Hepatocyte (in vitro differentiated cells): ENCODE measurements around the gene HIP1R. TPM values are rescaled to one million over a fixed set of nuclear protein-coding genes. Genes with fewer than 3 reads are reported as not detected.

Experiments
- DNase-seq: peaks from one replicate; pipeline ENCODE4 v3.0.0-alpha.2; 2016; ENCODE audit warnings: low spot score
- H2AFZ ChIP-seq: fragments of 200-600 bp; sonication (generic); 2 replicates; pipeline ENCODE4 v1.6.0; 2016; ENCODE audit warnings: antibody characterized with exemption, mild to moderate bottlenecking
- H3K27ac ChIP-seq: fragments of 200-600 bp; sonication (generic); 2 replicates; pipeline ENCODE4 v1.5.1; 2016; ENCODE audit warnings: mild to moderate bottlenecking
- H3K27me3 ChIP-seq: fragments of 200-600 bp; sonication (generic); 2 replicates; pipeline ENCODE4 v1.6.1; 2016
- H3K36me3 ChIP-seq: fragments of 200-600 bp; sonication (generic); replicated peaks from 2 replicates; pipeline ENCODE4 v1.5.1; 2016; ENCODE audit warnings: low read depth; ENCODE audit not compliant: insufficient read depth
- H3K4me1 ChIP-seq: fragments of 200-600 bp; sonication (generic); 2 replicates; pipeline ENCODE4 v1.5.1; 2016; ENCODE audit warnings: mild to moderate bottlenecking, moderate library complexity; ENCODE audit not compliant: insufficient read depth
- H3K4me2 ChIP-seq: fragments of 200-600 bp; sonication (generic); 2 replicates; pipeline ENCODE4 v1.6.0; 2016
- H3K4me3 ChIP-seq: fragments of 200-600 bp; sonication (generic); 2 replicates; pipeline ENCODE4 v1.5.1; 2016; ENCODE audit warnings: mild to moderate bottlenecking
- H3K79me2 ChIP-seq: fragments of 200-600 bp; sonication (generic); 2 replicates; pipeline ENCODE4 v1.6.0; 2017; ENCODE audit warnings: mild to moderate bottlenecking
- H3K9me2 ChIP-seq: fragments of 200-600 bp; sonication (generic); replicated peaks from 2 replicates; pipeline ENCODE4 v1.6.0; 2017; ENCODE audit warnings: mild to moderate bottlenecking; ENCODE audit not compliant: insufficient read depth
- H3K9me3 ChIP-seq: fragments of 200-600 bp; sonication (generic); 2 replicates; pipeline ENCODE4 v1.5.1; 2016; ENCODE audit warnings: low read depth, mild to moderate bottlenecking
- H4K20me1 ChIP-seq: fragments of 200-600 bp; sonication (generic); 2 replicates; pipeline ENCODE4 v1.6.0; 2016; ENCODE audit warnings: mild to moderate bottlenecking; ENCODE audit not compliant: insufficient read depth, poor library complexity, severe bottlenecking
- CTCF ChIP-seq: fragments of 200-600 bp; sonication (generic); IDR thresholded peaks from 2 replicates; pipeline ENCODE4 v1.5.1; 2016; ENCODE audit warnings: antibody characterized with exemption, mild to moderate bottlenecking; ENCODE audit not compliant: poor library complexity
- EZH2 ChIP-seq: fragments of 200-600 bp; sonication (generic); IDR thresholded peaks from 2 replicates; pipeline ENCODE4 v1.6.1; 2016; ENCODE audit warnings: antibody characterized with exemption, mild to moderate bottlenecking, borderline replicate concordance
- EZH2phosphoT487 ChIP-seq: fragments of 200-600 bp; sonication (generic); IDR thresholded peaks from one replicate; pipeline ENCODE4 v1.6.1; 2018; ENCODE audit warnings: antibody characterized with exemption, mild to moderate bottlenecking, low read depth, moderate library complexity; ENCODE audit not compliant: unreplicated experiment, severe bottlenecking
- WGBS: methylation state at CpG from one replicate; pipeline ENCODE4 v1.1.6; 2016; ENCODE audit warnings: low lambda C conversion rate; ENCODE audit errors: missing lambda C conversion rate; 5-methylcytosine and 5-hydroxymethylcytosine counted together
- polyA plus RNA-seq: library from polyadenylated mRNA; unstranded; fragments of >200 nt; fragmentation: Nextera tagmentation; extraction: Ambion mirVana; gene quantifications from 2 replicates; pipeline ENCODE4 v1.2.1, GENCODE V29; 2016
- total RNA-seq: library from RNA; depleted of rRNA; stranded (reverse); fragments of >200 nt; gene quantifications from 2 replicates; pipeline ENCODE4 v1.2.3, GENCODE V29; 2014

Gene HIP1R
- total and polyA plus RNA-seq, 2 experiments from 2014 or later, result 31.8 to 44.3 TPM

- no peaks in the 10 kb centered on the region for H3K27me3 ChIP-seq
- H3K9me3 ChIP-seq, result no peaks in the 10 kb centered on the region
- DNase-seq, result no peak
- no peak overlapping the region for H2AFZ ChIP-seq
- H3K9me2 ChIP-seq, result no peaks in the 10 kb centered on the region
- no peak overlapping the region for H3K4me2 ChIP-seq
- no peaks in the 10 kb centered on the region for H3K36me3 ChIP-seq
- H3K27ac ChIP-seq, result no peak overlapping the region
- no peak overlapping the region for H3K4me3 ChIP-seq
- 98% methylated on average over 15 of the region's 36 CpGs for WGBS
- H3K79me2 ChIP-seq, result peaks cover 27% of the 10 kb centered on the region
- peaks cover 28% of the 10 kb centered on the region for H3K4me1 ChIP-seq
- H4K20me1 ChIP-seq, result peaks cover 3% of the 10 kb centered on the region
- TF ChIP-seq CTCF, result no peak
- no peak for TF ChIP-seq EZH2
- TF ChIP-seq EZH2phosphoT487, result no peak
Measured at GRCh38 chr12:122866950-122867607, 31.8 kb downstream of the HIP1R start.

DNA sequence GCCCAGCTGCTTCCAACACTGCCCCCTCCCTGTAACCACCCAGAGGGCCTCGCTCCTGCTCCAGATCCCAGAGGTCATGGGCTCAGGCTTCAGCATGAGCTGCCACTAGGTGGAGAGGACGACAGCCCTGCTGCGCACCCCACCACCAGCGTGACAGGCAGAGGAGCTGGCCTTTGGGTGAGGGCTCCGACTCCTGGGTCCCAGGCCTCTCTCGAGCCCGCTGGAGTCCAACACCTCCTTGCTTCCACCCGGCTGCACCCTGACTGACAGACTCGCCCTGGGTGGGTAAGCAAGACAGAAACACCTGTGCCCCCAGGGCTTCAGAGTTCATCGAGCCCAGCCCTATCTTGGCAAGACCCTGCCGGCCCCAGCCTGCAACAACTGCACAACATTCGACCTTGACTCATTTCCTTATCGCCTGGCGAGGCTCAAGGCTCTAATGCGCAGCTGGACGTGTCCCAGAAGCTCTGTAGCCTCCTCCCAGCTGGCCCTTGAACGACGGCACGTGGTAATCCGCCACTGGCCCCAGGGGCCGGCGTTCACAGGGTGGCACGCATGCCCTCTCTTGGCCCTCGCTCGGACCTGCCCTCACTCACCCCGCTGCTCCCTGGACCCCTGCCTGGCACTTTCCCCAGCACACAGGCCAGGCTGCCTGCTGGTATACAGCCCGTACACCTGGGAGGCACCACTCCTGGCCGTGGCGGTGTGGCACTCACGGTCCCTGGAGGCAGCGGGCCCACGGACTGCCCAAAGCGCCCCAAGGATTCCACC lies 32.6 kb downstream of the HIP1R start:
- H4K20me1 ChIP-seq, result peaks cover 3% of the 10 kb centered on the region
- H3K4me3 ChIP-seq, result no peak overlapping the region
- H3K27me3 ChIP-seq, result no peaks in the 10 kb centered on the region
- 90% methylated on average over 29 of the region's 33 CpGs for WGBS
- H3K4me2 ChIP-seq, result no peak overlapping the region
- peaks cover 32% of the 10 kb centered on the region for H3K4me1 ChIP-seq
- DNase-seq, result no peak
- no peaks in the 10 kb centered on the region for H3K36me3 ChIP-seq
- no peak for TF ChIP-seq EZH2phosphoT487
- TF ChIP-seq EZH2, result no peak
- no peak for TF ChIP-seq CTCF
- H3K79me2 ChIP-seq, result peaks cover 34% of the 10 kb centered on the region
- no peak overlapping the region for H3K27ac ChIP-seq
- H3K9me2 ChIP-seq, result no peaks in the 10 kb centered on the region
- H2AFZ ChIP-seq, result no peak overlapping the region
- H3K9me3 ChIP-seq, result no peaks in the 10 kb centered on the region

DNA sequence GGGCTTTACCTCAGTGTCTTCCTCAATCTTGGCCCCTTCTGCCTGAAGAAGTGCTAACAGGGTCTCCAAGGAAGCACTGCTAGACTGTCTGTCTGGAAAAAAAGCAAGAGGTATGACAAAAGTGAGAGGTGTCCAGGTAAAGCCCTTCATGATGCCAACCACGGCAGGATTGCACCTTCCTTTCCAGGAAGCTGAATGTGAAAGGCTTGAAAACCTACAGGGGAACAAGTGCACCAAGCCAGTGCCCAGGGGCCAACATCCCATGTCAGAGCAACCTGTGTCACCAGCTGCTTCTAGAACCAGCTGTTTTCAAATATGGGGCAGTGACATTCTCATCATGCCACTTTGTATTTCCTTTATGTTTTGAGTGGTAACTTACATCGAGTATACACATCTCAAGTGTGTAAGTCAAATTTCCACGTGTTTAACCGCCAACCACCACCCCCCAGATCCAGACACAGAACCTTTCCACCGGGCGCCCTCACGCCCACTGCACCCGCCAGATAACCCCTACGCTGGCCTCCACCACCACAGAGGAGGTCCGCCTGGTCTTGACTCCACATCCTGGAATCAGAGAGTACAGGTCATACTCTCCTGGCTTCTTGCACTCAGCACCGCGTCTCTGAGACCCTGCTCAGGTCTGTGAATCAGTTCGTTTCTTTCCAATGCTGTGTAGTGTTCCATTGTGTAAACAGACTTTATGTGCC lies 33.4 kb downstream of the HIP1R start:
- Histone ChIP-seq H3K36me3 (no peaks in the 10 kb centered on the region), H3K27ac (no peak overlapping the region), H3K4me2 (no peak overlapping the region), H3K79me2 (peaks cover 42% of the 10 kb centered on the region), H3K9me2 (no peaks in the 10 kb centered on the region), H2AFZ (no peak overlapping the region), H3K27me3 (no peaks in the 10 kb centered on the region), H3K9me3 (no peaks in the 10 kb centered on the region), H3K4me3 (no peak overlapping the region), H3K4me1 (peaks cover 33% of the 10 kb centered on the region), H4K20me1 (peaks cover 3% of the 10 kb centered on the region)
- WGBS, result 97% methylated on average over 13 of the region's 13 CpGs
- TF ChIP-seq EZH2phosphoT487, result no peak
- TF ChIP-seq CTCF, result no peak
- no peak for TF ChIP-seq EZH2
- no peak for DNase-seq
